ENCODE results near the gene HEATR3.

DNA sequence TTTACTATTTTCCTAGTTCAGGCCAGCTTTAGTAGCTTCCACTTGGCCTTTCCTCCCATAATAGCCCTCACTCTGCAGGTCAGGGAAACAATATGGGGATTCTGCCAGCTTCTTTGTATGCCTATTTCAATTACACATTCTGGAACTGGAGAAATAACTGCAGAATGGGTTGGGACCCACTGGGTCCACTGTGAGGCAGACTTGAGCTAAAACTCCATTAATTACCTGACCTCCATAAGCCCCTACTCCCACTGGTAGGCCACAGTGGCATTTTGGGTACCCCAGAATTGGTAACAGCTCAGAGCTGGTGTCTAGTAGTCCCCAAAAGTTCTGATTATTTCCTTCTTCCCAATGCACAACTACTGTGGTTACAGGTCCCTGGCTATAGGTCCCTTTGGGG, 70.6 kb downstream of the HEATR3 start:
- peak; percentile 47 for TF ChIP-seq CTCF (conservative IDR thresholded peaks at IDR 0.05; ENCODE audit: low read length)
- TF ChIP-seq EZH2phosphoT487 (IDR thresholded peaks at IDR 0.05; ENCODE audit: borderline replicate concordance), result no peak
